ENCODE results near the gene ADAMTS4.

Gene ADAMTS4

GRCh38 chr1:161201836-161202712 is 3.2 kb upstream of the ADAMTS4 start, which contains the start of gene NDUFS2:
Gene NDUFS2 (plus strand): TSS chr1:161202367. CDS start chr1:161202386, 19 bp downstream.
- Histone ChIP-seq H3K36me3 (ENCODE audit: control insufficient read depth in 1 of 2, insufficient read depth in 2 of 2, low read length in 2 of 2) (peaks cover 8 to 9% of the 10 kb centered on the region in 2 experiments), H3K14ac (ENCODE audit: low read length) (peak within 1 kb of the TSS; percentile 90), H3K79me2 (ENCODE audit: control insufficient read depth, insufficient read depth, low read length, poor library complexity) (peaks cover 6% of the 10 kb centered on the region), H2AFZ (ENCODE audit: insufficient read depth, low read length, poor library complexity) (peak within 1 kb of the TSS; percentile 73), H2BK5ac (ENCODE audit: low read depth, low read length, poor library complexity) (peak within 1 kb of the TSS; percentile 80), H2BK120ac (ENCODE audit: insufficient read depth, low read length, poor library complexity) (peak within 1 kb of the TSS; percentile 89), H3K4ac (ENCODE audit: low read depth, low read length) (peak within 1 kb of the TSS; percentile 53), H3K23ac (ENCODE audit: low read length) (no peak within 1 kb of the TSS), H3K4me3 (ENCODE audit: low read depth, low read length) (peak within 1 kb of the TSS; percentile 75), H2BK12ac (ENCODE audit: low read length) (peak within 1 kb of the TSS; percentile 7), H3K9ac (ENCODE audit: low read length) (peak within 1 kb of the TSS; percentile 94), H4K12ac (ENCODE audit: low read depth, low read length) (peak within 1 kb of the TSS; percentile 96), H4K8ac (ENCODE audit: low read depth, low read length) (peak within 1 kb of the TSS; percentile 97), H3K9me3 (ENCODE audit: insufficient read depth, low read depth, low read length) (no peaks in the 10 kb centered on the region), H3K79me1 (ENCODE audit: low read length) (peaks cover 14% of the 10 kb centered on the region), H3K4me2 (ENCODE audit: low read length) (peak within 1 kb of the TSS; percentile 79), H3K27me3 (ENCODE audit: insufficient read depth, low read length) (no peaks in the 10 kb centered on the region), H4K91ac (ENCODE audit: low read depth, low read length) (peak within 1 kb of the TSS; percentile 89), H3K27ac (ENCODE audit: low read depth, low read length) (peak within 1 kb of the TSS; percentile 56), H2AK5ac (ENCODE audit: low read length) (peak within 1 kb of the TSS; percentile 30), H3K18ac (ENCODE audit: low read length) (peak within 1 kb of the TSS; percentile 90), H3K4me1 (ENCODE audit: control insufficient read depth in 1 of 2, insufficient read depth in 2 of 2, low read length in 2 of 2) (peaks cover 27 to 31% of the 10 kb centered on the region in 2 experiments)
- no CpG with 5 or more reads among the region's 53 CpGs for WGBS (ENCODE audit: extremely low coverage, insufficient coverage, insufficient read length)
- DNase-seq, result peak; percentile 100

DNA sequence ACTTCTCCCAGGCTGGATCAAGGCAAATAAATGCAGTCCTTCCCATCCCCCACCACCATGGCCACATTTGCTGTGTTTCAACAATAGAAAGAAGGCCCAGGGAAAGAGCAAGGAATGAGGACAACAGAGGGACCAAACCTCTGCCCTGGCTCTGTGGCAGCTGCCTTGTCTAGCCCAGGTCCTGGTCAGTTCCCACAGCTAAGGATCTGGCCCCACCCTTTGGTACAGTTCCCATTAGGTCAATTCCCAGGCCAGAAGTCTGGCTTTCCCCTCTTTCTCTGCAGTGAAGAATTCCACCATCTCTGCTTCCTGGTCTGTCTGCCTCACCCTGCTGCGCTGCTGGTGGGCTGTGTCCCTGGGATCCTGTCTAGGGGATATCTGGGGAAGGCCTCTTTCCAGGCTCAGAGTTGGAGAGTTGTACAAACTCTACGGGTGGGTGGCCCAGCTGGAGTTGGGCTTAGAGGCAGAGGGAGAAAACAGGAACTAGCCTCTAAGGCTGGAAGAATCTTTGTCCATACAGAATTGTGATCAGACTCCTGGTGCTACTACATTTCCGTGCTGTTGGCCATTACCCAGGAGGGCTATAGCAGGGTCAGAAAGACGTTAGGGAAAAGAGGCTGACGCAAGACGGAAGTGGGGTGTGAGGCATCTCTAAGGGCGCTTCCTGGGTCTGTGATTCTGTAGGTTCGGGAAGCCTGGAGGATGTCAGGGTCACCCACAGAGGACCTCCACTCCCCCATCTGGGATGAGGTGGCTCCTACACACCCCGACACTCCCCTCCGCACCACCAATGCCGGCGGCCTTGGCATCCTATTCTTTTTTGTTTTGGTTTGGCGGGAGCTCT is 2.4 kb upstream of the ADAMTS4 start:
- H3K4ac ChIP-seq (ENCODE audit: low read depth, low read length), result peak overlapping the region; percentile 13

DNA sequence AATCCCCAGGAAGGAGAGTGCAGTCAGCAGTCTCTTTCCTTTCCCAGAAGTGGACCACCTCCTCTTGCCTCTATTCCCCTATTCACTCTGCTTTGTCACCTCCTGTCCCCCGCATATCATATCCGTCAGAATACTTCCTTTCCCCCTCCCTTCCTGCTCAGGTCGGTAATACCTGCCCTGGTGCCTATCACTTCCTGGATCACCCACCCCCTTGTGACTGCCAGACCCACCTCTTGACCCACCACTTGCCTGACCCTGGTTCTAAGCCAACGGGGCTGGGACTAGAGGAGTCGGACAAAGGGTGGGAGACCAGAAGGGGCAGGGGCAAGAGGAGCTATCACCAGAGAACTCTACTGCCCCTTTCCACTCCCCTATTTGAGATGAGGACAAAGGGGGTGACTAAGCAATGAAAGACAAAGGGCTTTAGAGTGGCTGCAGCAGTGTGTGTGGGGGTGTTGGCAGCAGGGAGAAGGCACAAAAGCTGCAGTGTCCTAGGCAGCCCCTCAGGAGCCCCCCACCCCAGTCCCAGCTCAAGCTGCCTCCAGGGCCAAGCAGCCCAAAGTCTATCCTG is 1.7 kb upstream of the ADAMTS4 start:
- Histone ChIP-seq H3K4ac (ENCODE audit: low read depth, low read length) (no peak overlapping the region), H4K8ac (ENCODE audit: low read depth, low read length) (peak overlapping the region; percentile 97), H2AK5ac (ENCODE audit: low read length) (no peak overlapping the region), H3K27ac (ENCODE audit: low read depth, low read length) (no peak overlapping the region), H3K9ac (ENCODE audit: low read length) (no peak overlapping the region), H3K79me1 (ENCODE audit: low read length) (peaks cover 14% of the 10 kb centered on the region), H3K18ac (ENCODE audit: low read length) (no peak overlapping the region), H3K27me3 (ENCODE audit: insufficient read depth, low read length) (no peaks in the 10 kb centered on the region), H2BK5ac (ENCODE audit: low read depth, low read length, poor library complexity) (no peak overlapping the region), H2BK120ac (ENCODE audit: insufficient read depth, low read length, poor library complexity) (peak overlapping the region; percentile 6), H3K23ac (ENCODE audit: low read length) (no peak overlapping the region), H3K4me2 (ENCODE audit: low read length) (no peak overlapping the region), H3K9me3 (ENCODE audit: insufficient read depth, low read depth, low read length) (no peaks in the 10 kb centered on the region), H2BK12ac (ENCODE audit: low read length) (no peak overlapping the region), H3K79me2 (ENCODE audit: control insufficient read depth, insufficient read depth, low read length, poor library complexity) (peaks cover 6% of the 10 kb centered on the region), H3K14ac (ENCODE audit: low read length) (no peak overlapping the region), H3K36me3 (ENCODE audit: control insufficient read depth in 1 of 2, insufficient read depth in 2 of 2, low read length in 2 of 2) (peaks cover 2 to 4% of the 10 kb centered on the region in 2 experiments), H3K4me1 (ENCODE audit: control insufficient read depth in 1 of 2, insufficient read depth in 2 of 2, low read length in 2 of 2) (peaks cover 27 to 31% of the 10 kb centered on the region in 2 experiments), H3K4me3 (ENCODE audit: low read depth, low read length) (no peak overlapping the region), H2AFZ (ENCODE audit: insufficient read depth, low read length, poor library complexity) (peak overlapping the region; percentile 32), H4K91ac (ENCODE audit: low read depth, low read length) (peak overlapping the region; percentile 80), H4K12ac (ENCODE audit: low read depth, low read length) (peak overlapping the region; percentile 37)
- DNase-seq, result no peak
- WGBS (ENCODE audit: extremely low coverage, insufficient coverage, insufficient read length), result no CpG with 5 or more reads among the region's 5 CpGs

More for the DNA sequence above, 2.4 kb upstream of the ADAMTS4 start:
- H3K14ac ChIP-seq (ENCODE audit: low read length), result peak overlapping the region; percentile 15
- H2AK5ac ChIP-seq (ENCODE audit: low read length), result peak overlapping the region; percentile 14
- H2BK5ac ChIP-seq (ENCODE audit: low read depth, low read length, poor library complexity), result peak overlapping the region; percentile 13
- peaks cover 14% of the 10 kb centered on the region for H3K79me1 ChIP-seq (ENCODE audit: low read length)
- H2AFZ ChIP-seq (ENCODE audit: insufficient read depth, low read length, poor library complexity), result peak overlapping the region; percentile 64
- no CpG with 5 or more reads among the region's 13 CpGs for WGBS (ENCODE audit: extremely low coverage, insufficient coverage, insufficient read length)
- peaks cover 2 to 4% of the 10 kb centered on the region in 2 experiments for H3K36me3 ChIP-seq (ENCODE audit: control insufficient read depth in 1 of 2, insufficient read depth in 2 of 2, low read length in 2 of 2)
- peak overlapping the region; percentile 37 for H4K12ac ChIP-seq (ENCODE audit: low read depth, low read length)
- DNase-seq, result no peak
- H2BK12ac ChIP-seq (ENCODE audit: low read length), result peak overlapping the region; percentile 19
- H3K27me3 ChIP-seq (ENCODE audit: insufficient read depth, low read length), result no peaks in the 10 kb centered on the region
- no peak overlapping the region for H3K27ac ChIP-seq (ENCODE audit: low read depth, low read length)
- peak overlapping the region; percentile 97 for H4K8ac ChIP-seq (ENCODE audit: low read depth, low read length)
- peaks cover 6% of the 10 kb centered on the region for H3K79me2 ChIP-seq (ENCODE audit: control insufficient read depth, insufficient read depth, low read length, poor library complexity)
- no peak overlapping the region for H3K4me3 ChIP-seq (ENCODE audit: low read depth, low read length)
- no peak overlapping the region for H3K9ac ChIP-seq (ENCODE audit: low read length)
- H3K18ac ChIP-seq (ENCODE audit: low read length), result peak overlapping the region; percentile 15
- peaks cover 27 to 31% of the 10 kb centered on the region in 2 experiments for H3K4me1 ChIP-seq (ENCODE audit: control insufficient read depth in 1 of 2, insufficient read depth in 2 of 2, low read length in 2 of 2)
- H3K23ac ChIP-seq (ENCODE audit: low read length), result no peak overlapping the region
- peak overlapping the region; percentile 80 for H4K91ac ChIP-seq (ENCODE audit: low read depth, low read length)
- H2BK120ac ChIP-seq (ENCODE audit: insufficient read depth, low read length, poor library complexity), result peak overlapping the region; percentile 16
- peak overlapping the region; percentile 55 for H3K4me2 ChIP-seq (ENCODE audit: low read length)
- no peaks in the 10 kb centered on the region for H3K9me3 ChIP-seq (ENCODE audit: insufficient read depth, low read depth, low read length)
